HG02938 (cell line): ENCODE results near the gene MBD5.
"Not testable (repeated sequence)": the region's sequence is repeated elsewhere in the genome, so short reads cannot be mapped to it uniquely, and the experiment has no call there.

Source experiments
- ATAC-seq: cut with Tn5 transposase; IDR thresholded peaks from one replicate; pipeline ENCODE4 v1.9.1; 2021; ENCODE audit warnings: mild to moderate bottlenecking, moderate library complexity; ENCODE audit not compliant: unreplicated experiment

The MBD5 gene

GRCh38 chr2:148540022-148540421 lies 519.1 kb downstream of the MBD5 start:
- peak; percentile 77 for ATAC-seq

GRCh38 chr2:148541792-148542191 lies 520.9 kb downstream of the MBD5 start:
- no peak for ATAC-seq

- no peak for ATAC-seq
Measured at GRCh38 chr2:148542614-148543013, 521.7 kb downstream of the MBD5 start.

- ATAC-seq: not testable (repeated sequence)
Measured at GRCh38 chr2:148543088-148543540, 522.2 kb downstream of the MBD5 start.

GRCh38 chr2:148545390-148546256 lies 524.7 kb downstream of the MBD5 start:
- ATAC-seq: no peak

GRCh38 chr2:148546270-148546669 lies 525.4 kb downstream of the MBD5 start:
- ATAC-seq: no peak

- ATAC-seq: no peak
Measured at GRCh38 chr2:148548716-148549400, 528.0 kb downstream of the MBD5 start.

GRCh38 chr2:148552675-148553331 lies 531.9 kb downstream of the MBD5 start:
- ATAC-seq: no peak

- ATAC-seq: no peak
Measured at GRCh38 chr2:148553332-148553887, 532.5 kb downstream of the MBD5 start.

- no peak for ATAC-seq
Measured at GRCh38 chr2:148554459-148555247, 533.8 kb downstream of the MBD5 start.

- ATAC-seq: no peak
Measured at GRCh38 chr2:148555622-148556294, 534.9 kb downstream of the MBD5 start.

- ATAC-seq: peak; percentile 78
Measured at GRCh38 chr2:148557844-148558436, 537.0 kb downstream of the MBD5 start.

- no peak for ATAC-seq
Measured at GRCh38 chr2:148560496-148560895, 539.6 kb downstream of the MBD5 start.

GRCh38 chr2:148561389-148561788 lies 540.5 kb downstream of the MBD5 start:
- ATAC-seq: no peak

- no peak for ATAC-seq
Measured at GRCh38 chr2:148565272-148565894, 544.5 kb downstream of the MBD5 start.
